ENCODE results near the gene HIGD2B.
"Not testable (repeated sequence)": the region's sequence is repeated elsewhere in the genome, so short reads cannot be mapped to it uniquely, and the experiment has no call there.

Gene HIGD2B, protein sequence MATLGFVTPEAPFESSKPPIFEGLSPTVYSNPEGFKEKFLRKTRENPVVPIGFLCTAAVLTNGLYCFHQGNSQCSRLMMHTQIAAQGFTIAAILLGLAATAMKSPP

DNA sequence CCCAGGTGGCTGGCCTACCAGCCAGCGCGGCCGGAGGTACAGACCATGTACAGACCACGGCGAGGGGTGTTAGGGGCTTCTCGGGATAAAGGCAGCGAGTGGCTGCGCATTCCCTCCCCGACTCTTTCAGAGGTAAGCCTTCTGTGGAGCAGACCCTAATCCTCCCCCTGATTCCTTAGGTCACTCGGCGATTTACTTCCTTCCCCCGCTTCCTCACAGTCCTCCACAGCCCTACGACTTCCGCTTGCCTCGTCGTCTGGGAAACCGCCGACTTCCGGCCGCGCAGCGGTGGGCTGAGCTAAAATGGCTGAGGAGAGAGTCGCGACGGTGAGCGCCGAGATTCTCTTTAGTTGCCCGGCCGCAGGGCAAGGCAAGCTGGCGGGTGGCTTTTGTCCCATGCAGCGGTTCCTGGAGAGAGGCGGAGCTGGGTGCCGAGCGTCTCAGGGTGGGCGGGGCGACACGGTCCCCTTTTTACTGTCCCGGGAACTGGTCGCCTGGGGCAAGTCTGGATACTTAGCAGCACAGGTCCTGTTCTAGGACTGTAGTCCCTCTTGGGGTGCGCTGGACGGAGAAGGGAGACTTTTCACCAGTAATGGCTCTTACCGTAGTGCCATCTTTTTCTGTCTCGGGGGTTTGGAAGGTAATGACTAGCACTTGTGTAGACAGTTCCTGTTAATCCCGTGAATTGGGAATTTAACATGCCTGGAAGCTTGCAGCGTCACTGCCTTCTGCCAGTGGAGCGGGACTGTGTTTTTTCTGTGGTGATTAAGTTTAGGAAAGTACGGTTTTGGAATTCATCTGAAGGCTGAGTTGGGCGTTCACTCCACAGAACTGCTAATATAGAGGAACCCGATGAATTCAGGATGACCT lies at the start of gene HIGD2B, which contains the start of gene BBS4:
HIGD2B (minus strand) TSS at position 258 of the 870 bp plus-strand sequence. CDS start 9,808 bp downstream, outside the sequence.
BBS4 (plus strand) TSS at position 283 of the 870 bp plus-strand sequence; CDS start at position 304, 21 bp downstream.
- DNase-seq (ENCODE audit: low read depth in 2 of 2), result peak; percentile 79 to 81

DNA sequence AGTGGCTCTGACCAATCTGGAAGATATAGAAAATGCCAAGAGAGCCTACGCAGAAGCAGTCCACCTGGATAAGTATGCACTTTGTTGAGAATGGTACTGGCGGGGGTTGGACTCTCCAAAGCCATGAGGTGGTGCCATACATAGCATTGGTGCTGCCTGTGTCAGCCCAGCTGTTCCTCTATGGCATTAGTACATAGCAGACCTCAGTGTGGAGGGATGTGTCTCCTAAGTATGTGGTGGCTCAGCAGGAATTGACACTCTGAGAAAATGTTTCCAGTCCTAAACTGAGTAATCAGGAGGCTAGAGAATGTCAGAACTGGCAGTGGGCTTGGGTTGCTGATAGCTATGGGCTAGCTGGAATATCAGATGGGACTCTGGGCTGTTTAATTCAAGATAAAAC lies 49.1 kb upstream of the HIGD2B start:
- DNase-seq (ENCODE audit: low read depth in 2 of 2), result no peak

DNA sequence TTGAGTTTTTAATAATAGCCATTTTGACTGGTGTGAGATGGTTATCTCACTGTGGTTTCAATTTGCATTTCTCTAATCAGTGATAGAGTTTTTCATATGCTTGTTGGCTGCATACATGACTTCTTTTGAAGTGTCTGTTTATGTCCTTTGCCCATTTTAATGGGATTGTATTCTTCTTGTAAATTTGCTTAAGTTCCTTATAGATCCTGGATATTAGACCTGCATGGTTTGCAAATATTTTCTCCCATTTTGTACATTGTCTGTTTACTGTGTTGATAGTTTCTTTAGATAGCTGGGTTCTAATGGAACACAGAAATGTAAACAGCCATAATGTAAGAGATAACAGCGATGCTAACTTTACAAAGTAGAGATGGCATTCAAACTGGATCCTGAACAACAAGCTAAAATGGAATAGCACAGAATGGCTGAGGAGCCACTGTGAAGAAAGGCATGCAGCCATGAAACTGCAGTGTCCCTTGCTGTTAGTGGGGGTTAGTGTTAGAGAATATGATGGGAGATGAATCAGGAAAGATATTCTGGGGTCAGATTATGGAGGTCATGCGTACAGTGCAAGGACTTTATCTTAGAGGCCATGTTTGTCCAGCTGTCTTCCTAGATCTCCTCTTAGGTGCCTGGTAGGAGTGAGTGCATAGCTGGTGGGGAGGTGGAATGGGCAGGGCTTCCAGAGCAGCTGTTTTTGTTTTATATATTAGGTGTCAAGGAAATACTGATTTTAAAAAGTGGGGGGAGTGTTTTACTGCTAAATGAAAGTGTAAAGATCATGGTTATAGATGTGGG lies 48.2 kb upstream of the HIGD2B start:
- no peak for DNase-seq (ENCODE audit: low read depth in 2 of 2)

DNA sequence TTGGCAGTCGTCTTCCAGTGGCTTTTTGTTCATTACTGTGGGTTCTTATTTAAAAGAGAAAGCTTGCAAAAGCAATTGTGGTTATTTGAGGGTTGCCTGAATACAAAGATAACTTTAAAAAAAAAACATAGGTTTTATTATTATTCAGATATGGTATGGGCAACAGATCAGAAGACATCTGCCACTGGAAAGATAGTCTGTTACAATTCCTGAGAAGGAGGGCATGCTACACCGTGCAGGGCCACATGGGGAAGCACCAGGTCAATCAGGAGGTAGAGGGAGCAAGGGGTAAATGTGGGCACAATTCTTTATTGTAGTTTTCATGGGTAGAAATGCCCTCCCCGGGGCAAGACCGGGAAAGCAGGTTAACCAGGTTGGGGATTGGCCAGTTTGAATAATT lies 46.5 kb upstream of the HIGD2B start:
- DNase-seq (ENCODE audit: low read depth in 2 of 2), result no peak

DNA sequence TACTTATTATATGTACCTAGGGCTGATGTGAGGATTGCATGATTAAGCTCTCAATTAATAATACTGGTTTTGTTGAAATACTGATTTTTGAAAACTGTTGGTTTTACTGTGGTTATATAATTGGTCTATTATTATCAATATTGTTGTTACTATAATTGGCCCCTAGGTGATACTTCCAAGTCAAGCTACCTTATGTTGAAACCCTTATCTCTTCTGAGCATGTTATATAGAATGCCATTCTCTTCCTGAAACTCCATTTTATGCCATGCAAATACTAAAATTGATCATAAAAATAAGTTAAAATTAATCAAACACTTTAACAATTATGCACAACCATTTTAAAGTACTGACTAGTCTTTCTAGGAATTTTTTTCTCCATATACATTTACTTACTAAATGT lies 46.1 kb upstream of the HIGD2B start:
- no peak for DNase-seq (ENCODE audit: low read depth in 2 of 2)

DNA sequence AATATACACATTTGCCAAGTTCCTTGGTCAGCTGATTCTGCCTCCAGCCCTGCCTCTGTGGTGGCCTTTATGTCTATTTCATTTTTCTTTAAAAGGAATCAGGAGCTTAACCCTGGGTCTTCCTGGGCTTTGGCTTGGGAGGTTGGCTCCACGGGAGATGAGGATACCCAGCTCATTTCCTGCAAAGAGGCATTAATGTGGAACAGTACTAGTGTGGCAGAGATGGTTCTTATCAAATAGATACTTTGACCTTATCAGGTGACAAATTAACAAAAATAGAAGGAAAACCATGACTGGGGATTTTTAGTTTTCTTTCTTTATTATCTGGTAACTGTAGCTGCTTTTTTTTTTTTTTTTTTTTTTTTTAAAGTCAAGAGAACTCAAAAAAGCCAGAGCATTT lies 42.8 kb upstream of the HIGD2B start:
- no peak for DNase-seq (ENCODE audit: low read depth in 2 of 2)

DNA sequence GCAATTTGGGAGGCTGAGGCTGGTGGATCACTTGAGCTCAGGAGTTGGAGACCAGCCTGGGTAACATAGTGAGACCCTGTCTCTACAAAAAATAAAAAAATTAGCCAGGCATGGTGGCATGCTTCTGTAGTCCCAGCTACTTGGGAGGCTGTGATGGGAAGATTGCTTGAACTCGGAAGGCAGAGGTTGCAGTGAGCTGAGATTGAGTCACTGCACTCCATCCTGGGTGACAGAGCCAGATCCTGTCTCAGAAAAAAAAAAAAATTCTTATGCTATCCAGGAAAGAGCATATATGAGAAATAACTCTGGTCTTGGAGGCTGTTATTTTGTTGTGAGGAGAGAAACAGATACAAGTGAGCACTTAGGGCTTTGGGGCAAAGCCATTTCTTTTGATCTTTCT lies 42.3 kb upstream of the HIGD2B start:
- not testable (repeated sequence) for DNase-seq (ENCODE audit: low read depth in 2 of 2)

DNA sequence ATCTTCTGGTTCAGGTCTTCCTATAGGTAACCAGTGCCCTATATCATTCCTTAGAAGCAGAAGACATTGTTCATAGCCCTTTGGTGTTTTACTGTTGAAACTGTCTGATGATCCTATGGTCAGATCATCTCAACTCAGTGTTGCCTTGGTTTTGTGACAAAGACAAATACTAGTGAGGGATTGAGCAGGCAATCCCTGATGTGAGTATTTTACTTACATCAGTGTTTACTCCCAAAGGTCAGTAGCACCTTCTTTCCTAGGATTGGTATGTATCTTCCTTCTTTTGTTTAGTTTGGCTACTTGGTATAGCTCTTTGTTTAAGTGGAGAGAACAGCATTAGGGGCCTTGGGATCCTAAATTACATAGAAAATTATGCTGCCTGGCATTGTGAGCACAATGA lies 41.2 kb upstream of the HIGD2B start:
- no peak for DNase-seq (ENCODE audit: low read depth in 2 of 2)

DNA sequence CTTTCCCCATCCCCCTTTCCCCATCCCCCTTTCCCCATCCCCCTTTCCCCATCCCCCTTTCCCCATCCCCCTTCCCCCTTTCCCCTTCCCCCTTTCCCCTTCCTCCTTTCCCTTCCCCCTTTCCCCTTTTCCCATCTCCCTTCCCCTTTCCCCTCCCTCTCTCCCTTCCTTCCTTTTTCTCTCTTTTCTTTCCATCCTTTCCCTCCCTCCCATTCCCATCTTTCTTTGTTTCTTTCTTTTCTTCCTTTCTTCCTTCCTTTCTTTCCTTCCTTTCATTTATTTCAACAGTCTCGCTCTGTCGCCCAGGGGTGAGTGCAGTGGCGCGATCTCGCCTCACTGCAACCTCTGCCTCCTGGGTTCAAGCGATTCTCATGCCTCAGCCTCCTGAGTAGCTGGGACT lies 39.9 kb upstream of the HIGD2B start:
- DNase-seq (ENCODE audit: low read depth in 2 of 2), result not testable (repeated sequence)

DNA sequence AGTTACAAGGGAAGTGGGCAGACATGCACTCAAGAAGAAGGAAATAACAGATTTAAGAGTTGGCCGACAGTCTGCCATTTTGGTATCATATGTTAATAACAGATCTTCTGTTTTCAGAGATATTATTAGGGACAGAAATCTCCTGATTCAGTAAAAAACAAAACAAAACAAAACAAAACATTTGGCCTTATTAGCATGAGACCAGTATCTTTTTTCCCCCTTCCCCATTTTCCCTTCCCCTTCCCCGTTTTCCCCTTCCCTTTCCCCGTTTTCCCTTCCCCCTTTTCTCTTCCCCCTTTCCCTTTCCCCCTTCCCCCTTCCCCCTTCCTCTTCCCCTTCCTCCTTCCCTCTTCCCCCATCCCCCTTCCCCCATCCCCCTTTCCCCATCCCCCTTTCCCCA lies 39.5 kb upstream of the HIGD2B start:
- no peak for DNase-seq (ENCODE audit: low read depth in 2 of 2)

DNA sequence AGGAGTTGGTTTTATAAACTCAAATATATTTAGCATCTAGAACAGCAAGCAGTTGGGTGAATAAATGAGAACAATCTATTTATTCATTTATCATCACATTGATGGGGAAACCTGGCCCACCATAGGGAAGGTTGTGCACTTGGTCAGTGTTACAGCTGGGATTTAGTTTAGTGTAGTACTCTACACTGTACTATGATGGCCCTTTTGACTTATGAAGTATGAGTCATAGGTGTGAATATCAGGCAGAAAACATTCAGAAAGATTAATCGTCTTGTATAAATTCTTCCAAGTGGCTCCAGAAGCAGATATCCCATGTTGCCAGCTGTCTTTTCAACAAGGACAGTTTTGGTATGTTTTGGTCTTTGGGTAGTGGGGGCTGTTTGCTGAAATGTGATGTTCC lies 38.0 kb upstream of the HIGD2B start:
- no peak for DNase-seq (ENCODE audit: low read depth in 2 of 2)

DNA sequence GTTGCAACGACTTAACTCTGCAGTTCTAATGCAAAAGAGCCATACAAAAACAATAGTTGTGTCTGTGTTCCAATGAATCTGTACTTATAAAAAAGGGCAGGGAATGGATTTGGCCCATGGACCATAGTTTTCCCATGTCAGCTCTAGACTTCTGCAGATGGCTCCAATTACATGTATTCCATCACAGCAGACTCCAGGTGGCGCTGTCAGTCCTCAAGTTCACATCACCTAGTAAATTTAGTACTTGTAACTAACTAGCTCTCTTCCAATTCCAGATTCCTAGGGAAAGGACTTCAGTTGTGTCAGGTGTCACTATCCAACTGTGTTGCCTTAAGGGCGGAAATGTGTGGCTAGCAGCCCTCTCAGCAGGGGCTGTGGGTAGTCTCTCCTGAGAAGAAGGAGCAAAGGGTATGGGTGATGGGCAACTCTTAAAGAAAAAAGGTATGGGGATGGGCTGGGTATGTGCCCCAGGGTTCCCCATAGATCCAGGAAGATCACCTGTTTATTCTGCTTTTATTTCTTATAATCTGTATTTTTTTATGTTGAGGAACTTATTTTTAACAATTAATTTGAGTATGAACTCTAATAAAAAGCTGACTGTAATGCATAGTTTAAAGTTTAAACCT lies 36.2 kb upstream of the HIGD2B start:
- DNase-seq (ENCODE audit: low read depth in 2 of 2), result peak; percentile 51 to 60

DNA sequence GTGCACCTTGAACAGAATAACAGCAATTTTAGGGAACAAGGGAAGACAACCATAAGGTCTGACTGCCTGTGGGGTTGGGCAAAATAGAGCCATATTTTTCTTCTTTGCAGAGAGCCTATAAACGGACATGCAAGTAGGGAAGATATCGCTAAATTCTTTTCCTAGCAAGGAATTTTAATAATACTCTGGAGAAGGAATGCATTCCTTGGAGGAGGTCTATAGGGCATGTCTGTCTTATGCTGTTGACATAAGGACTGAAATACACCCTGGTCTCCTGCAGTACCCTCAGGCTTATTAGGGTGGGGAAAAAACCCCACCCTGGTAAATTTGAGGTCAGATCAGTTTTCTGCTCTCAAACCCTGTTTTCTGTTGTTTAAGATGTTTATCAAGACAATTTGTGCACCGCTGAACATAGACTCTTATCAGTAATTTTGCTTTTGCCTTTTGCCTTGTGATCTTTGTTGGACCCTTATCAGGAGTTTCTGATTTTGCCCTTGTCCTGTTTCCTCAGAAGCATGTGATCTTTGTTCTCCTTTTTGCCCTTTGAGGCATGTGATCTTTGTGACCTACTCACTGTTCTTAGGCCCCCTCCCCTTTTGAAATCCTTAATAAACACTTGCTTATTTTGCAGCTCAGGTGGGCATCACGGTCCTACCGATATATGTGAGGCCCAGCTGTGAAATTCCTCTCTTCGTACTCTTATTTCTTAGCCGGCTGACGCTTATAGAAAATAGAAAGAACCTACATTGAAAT lies 22.7 kb upstream of the HIGD2B start:
- not testable (repeated sequence) for DNase-seq (ENCODE audit: low read depth in 2 of 2)

DNA sequence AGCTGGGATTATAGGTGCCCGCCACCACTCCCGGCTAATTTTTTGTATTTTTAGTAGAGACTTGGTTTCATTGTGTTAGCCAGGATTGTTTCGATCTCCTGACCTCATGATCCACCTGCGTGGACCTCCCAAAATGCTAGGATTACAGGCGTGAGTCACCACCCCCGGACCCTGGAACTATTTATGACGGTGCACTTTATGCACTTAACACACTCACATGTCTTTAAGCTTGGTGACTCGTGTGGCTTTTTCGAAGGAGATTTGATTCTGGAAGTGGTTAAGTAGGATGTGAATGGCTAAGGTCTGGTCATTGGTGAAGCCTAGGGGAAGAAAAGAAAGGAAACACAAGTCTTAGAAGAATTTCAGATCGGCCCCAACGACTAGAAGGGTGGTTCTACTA lies 20.3 kb upstream of the HIGD2B start:
- no peak for DNase-seq (ENCODE audit: low read depth in 2 of 2)

DNA sequence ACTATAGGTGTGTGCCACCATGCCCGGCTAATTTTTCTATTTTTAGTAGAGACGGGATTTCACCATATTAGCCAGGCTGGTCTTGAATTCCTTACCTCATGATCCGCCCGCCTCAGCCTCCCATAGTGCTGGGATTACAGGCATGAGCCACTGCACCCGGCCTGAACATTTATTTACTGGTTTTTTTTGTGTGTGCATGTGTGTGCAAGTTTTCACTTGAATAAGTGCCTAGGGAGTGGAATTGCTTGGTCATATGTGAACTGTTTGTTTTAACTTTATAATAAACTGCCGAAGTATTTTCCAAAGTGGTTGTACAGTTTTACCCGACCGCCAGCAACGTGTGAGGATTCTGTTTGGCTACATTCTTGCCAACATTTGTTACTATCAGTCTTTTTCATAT lies 14.1 kb upstream of the HIGD2B start:
- DNase-seq (ENCODE audit: low read depth in 2 of 2), result no peak

DNA sequence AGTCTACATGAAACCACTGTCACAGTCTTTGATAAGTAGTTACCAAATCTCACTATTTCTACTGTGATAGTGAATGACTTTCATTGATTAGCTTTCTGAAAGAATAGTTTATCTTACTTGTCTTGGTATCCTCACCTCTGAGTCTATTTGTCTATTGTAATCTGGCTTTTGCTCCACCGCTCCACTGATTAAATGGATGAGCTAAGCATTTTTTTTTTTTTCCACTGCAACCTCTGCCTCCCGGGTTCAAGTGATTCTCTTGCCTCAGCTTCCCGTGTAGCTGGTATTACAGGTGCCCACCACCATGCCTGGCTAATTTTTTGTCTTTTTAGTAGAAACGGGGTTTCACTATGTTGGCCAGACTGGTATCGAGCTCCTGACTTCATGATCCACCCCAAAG lies 13.0 kb upstream of the HIGD2B start:
- no peak for DNase-seq (ENCODE audit: low read depth in 2 of 2)

DNA sequence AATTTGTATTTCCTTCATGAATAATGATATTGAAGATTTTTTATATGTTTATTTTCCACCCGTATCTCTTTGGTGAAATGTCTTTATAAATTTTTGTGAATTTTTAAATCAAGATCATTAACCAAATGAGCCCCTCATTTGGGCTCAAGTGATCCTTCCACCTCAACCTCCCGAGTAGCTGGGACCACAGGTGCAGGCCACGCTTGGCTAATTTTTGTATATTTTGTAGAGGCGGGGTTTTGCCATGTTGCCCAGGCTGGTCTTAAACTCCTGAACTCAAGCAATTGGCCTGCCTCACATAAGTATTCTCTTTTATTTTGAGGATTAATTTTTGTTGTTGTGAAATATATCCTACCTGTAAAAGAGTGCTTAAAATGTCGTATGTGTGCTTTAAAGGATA lies 5.0 kb upstream of the HIGD2B start:
- no peak for DNase-seq (ENCODE audit: low read depth in 2 of 2)

DNA sequence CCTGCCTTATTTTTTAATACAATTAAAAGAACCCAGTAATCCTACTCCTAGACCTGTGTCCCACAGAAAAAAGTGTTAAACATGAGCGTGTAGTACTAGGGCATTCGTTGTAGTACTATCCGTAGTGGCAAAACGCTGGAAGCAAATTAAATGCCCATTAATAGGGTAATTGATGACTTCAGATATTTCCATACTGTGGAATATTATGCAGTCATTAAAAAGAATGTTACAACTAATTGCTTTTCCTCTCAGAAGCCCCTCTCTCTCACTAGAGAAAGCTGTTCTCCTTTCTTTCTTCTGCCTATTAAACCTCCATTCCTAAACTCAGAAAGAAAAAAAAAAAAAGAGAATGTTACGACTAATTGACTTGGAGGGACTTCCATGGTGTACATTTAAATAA lies 2.7 kb upstream of the HIGD2B start:
- DNase-seq (ENCODE audit: low read depth in 2 of 2), result no peak

DNA sequence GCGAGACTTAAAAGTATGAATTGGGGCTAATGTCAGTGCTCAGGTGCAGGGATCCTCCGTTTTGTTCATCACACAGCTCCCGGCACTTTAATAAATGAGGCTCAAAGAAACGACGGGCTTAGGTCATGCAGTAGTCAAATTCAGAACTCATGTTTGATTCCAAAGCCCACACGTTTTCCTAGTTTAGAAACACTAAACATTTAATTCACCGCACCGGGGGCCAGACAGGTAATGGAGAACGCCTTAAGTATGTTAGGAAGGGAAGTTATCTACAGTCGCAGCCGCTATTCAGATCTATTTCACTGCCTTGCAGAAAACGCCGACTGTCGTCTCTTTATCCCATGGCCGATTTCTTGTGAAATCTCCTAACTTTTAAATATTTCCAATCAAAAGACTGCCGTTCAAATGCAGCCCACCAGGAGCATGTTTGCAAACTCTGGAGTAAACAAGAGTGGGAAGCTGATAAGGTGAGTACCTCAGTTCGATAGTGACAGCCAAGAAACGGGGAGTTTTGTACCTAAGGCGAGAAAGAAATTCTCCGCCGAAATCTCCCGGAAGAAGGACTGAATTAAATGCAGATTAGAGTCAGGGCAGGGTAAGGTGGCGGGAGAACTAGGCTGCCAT lies 569 bp downstream of the HIGD2B start:
- no peak for DNase-seq (ENCODE audit: low read depth in 2 of 2)

DNA sequence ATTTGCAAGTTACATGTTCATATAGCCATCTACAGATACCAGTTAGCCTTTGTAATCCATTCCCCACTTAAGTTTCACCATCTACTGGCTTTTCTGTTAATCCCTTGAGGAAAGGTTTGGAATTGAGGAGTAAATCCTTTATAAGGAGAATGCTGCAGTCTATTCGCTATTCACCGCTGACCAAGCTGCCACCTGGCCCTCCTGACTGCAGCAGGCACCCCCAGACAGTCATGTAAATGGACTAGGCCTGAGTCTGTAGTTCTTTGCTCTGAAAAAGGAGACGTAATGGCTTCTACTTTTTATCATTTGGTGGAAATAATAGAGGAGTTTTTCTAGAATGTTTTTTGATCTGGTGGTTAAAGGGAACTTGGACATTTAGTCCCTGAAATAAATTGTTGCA lies 3.2 kb downstream of the HIGD2B start:
- no peak for DNase-seq (ENCODE audit: low read depth in 2 of 2)

DNA sequence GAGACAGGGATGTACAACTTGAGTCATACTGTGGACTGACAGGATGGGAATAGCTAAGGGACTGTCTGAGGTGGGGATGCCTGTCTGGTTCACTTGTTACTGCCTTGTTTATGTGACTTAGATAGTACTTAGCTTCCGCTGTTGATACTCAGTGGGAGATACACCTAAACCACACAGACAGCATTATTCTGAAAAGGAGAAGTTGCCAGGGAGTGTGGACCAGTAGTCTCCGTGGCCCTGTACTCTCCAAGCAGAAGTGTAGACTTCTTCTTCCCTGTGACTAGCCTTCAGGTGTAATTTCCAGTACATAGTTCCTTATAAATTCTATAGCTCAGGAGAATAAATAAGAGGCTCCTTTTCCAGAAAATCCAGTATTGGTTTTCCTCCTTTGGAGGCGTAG lies 5.1 kb downstream of the HIGD2B start:
- no peak for DNase-seq (ENCODE audit: low read depth in 2 of 2)

Data from stimulated activated CD4-positive, alpha-beta T cell treated with anti-CD3 and anti-CD28 coated beads, Interleukin-4, amount 100 ng/mL, for 48 hours (primary cell).